HEK293 (cell line): ENCODE results near the gene ABCC2.

Source experiments
- ATF2 ChIP-seq: fragments of 450-650 bp; formaldehyde crosslinking; IDR thresholded peaks from 2 replicates; pipeline ENCODE4 v1.5.1; 2016; ENCODE audit warnings: missing biosample characterization, missing genetic modification characterization, low read depth
- CTCF ChIP-seq: fragments of 450-650 bp; formaldehyde crosslinking; IDR thresholded peaks from 2 replicates; pipeline ENCODE4 v1.5.1; 2016; ENCODE audit warnings: missing biosample characterization, missing genetic modification characterization
- KLF10 ChIP-seq: fragments of 450-650 bp; IDR thresholded peaks from 2 replicates; pipeline ENCODE4 v1.5.1; 2018; ENCODE audit warnings: missing biosample characterization, mild to moderate bottlenecking, missing genetic modification characterization
- PBX3 ChIP-seq: sonication (generic); formaldehyde crosslinking; IDR thresholded peaks from 2 replicates; pipeline ENCODE4 v1.8.1; 2022; ENCODE audit warnings: mild to moderate bottlenecking, moderate library complexity, missing genetic modification reagents
- TRIM28 ChIP-seq: IDR thresholded peaks from 2 replicates; pipeline ENCODE4 v1.6.1; 2011; ENCODE audit warnings: low read length, control low read depth, borderline replicate concordance
- ZFP3 ChIP-seq: fragments of 450-650 bp; formaldehyde crosslinking; IDR thresholded peaks from 2 replicates; pipeline ENCODE4 v1.5.1; 2016; ENCODE audit warnings: low read depth, missing biosample characterization, missing genetic modification characterization
- ZNF292 ChIP-seq: fragments of 450-650 bp; formaldehyde crosslinking; IDR thresholded peaks from 2 replicates; pipeline ENCODE4 v1.5.1; 2016; ENCODE audit warnings: low read depth, missing biosample characterization, missing genetic modification characterization, borderline replicate concordance
- ZNF600 ChIP-seq: fragments of 450-650 bp; formaldehyde crosslinking; IDR thresholded peaks from 2 replicates; pipeline ENCODE4 v1.5.1; 2016; ENCODE audit warnings: missing biosample characterization, missing genetic modification characterization
- ZNF692 ChIP-seq: fragments of 450-650 bp; formaldehyde crosslinking; IDR thresholded peaks from 2 replicates; pipeline ENCODE4 v1.5.1; 2016; ENCODE audit warnings: missing biosample characterization, missing genetic modification characterization
- ZNF704 ChIP-seq: fragments of 450-650 bp; formaldehyde crosslinking; IDR thresholded peaks from 2 replicates; pipeline ENCODE4 v1.5.1; 2016; ENCODE audit warnings: missing biosample characterization, missing genetic modification characterization

GRCh38 chr10:99841746-99842145, 59.3 kb downstream of the ABCC2 start:
- TF ChIP-seq ZNF704 (tag by site-specific recombination) (no peak), CTCF (tag by site-specific recombination) (no peak), KLF10 (tag by site-specific recombination) (no peak), ZNF292 (tag by site-specific recombination) (no peak), ZNF692 (no peak), ZFP3 (tag by site-specific recombination) (no peak), ZNF600 (tag by site-specific recombination) (no peak), TRIM28 (no peak), ATF2 (tag by site-specific recombination) (no peak), PBX3 (CRISPR knock-in tag) (no peak)
